Measurements from ENCODE around the gene COL24A1. TPM values are rescaled to one million over a fixed set of nuclear protein-coding genes. Genes with fewer than 3 reads are reported as not detected.

COL24A1 gene
- total and polyA plus RNA-seq, 2 donors from 2014 or later = 0.47 to 0.54 TPM

DNA sequence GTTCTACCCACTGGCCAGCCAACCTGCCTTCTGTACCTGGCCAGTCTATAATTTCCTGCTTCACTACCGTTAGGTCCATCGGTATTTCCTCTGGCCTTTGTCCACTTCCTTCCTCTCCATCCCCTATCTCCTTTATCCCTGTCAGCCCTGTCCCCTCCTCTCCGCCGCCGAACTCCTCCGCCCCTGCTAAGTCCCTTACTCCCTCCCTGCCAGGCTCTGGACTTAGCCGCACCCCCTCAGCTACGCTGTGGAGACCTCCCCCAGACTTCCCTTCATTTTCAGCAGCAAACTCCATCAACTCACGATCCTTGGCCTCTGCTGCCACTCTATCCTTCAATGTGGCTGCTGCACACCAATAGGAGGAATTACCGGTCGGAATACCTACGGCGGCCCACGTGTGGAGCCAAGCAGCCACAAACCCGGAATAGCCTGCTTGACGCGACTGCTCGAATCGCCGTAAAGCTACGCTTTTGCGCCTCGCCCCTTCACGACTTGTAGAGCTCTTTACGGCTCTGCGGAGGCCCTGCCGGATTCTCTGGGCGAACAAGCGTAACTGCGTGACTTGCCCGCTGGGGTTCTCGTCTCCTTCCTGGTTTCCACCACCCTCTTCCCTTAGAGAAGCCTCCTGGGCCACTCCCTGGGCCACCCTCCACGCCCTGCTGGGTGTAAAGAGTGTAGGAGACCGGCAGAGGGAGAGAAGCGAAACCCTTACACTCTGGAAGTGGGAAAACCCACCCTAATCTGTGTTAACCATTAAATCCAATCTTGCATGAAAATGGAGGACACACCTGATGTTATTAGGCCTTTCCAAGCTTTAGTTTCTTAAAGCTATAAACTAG lies 448.4 kb downstream of the COL24A1 start, which contains the start of gene ZNHIT6:
Gene ZNHIT6, minus strand, starts transcription at position 444 of the 839 bp plus-strand sequence. Its CDS starts 149 bp downstream, at position 295.
- Histone ChIP-seq H3K9me3 (ENCODE audit: control insufficient read depth in 2 of 3, insufficient read depth in 1 of 3, low read length in 3 of 3) (no peaks in the 10 kb centered on the region), H3K27me3 (ENCODE audit: control insufficient read depth, insufficient read depth, low read length) (no peaks in the 10 kb centered on the region), H3K27ac (ENCODE audit: low read depth in 2 of 2, low read length in 2 of 2) (peak within 1 kb of the TSS; percentile 83 to 85), H3K9ac (ENCODE audit: low read length in 3 of 3) (peak within 1 kb of the TSS; percentile 50 to 98 (median 93)), H3K4me3 (ENCODE audit: low read length in 3 of 3) (peak within 1 kb of the TSS; percentile 97 to 99 (median 98)), H3K36me3 (ENCODE audit: control insufficient read depth in 2 of 3, insufficient read depth in 3 of 3, low read length in 3 of 3) (peaks cover 0 to 4% (median 0%) of the 10 kb centered on the region in 3 donors), H3K4me1 (ENCODE audit: control insufficient read depth in 2 of 3, insufficient read depth in 2 of 3, low read depth in 1 of 3, low read length in 3 of 3) (peaks cover 2 to 11% (median 10%) of the 10 kb centered on the region in 3 donors)
- peak; percentile 94 to 98 (median 96) for DNase-seq
- TF ChIP-seq, protein P1, sequence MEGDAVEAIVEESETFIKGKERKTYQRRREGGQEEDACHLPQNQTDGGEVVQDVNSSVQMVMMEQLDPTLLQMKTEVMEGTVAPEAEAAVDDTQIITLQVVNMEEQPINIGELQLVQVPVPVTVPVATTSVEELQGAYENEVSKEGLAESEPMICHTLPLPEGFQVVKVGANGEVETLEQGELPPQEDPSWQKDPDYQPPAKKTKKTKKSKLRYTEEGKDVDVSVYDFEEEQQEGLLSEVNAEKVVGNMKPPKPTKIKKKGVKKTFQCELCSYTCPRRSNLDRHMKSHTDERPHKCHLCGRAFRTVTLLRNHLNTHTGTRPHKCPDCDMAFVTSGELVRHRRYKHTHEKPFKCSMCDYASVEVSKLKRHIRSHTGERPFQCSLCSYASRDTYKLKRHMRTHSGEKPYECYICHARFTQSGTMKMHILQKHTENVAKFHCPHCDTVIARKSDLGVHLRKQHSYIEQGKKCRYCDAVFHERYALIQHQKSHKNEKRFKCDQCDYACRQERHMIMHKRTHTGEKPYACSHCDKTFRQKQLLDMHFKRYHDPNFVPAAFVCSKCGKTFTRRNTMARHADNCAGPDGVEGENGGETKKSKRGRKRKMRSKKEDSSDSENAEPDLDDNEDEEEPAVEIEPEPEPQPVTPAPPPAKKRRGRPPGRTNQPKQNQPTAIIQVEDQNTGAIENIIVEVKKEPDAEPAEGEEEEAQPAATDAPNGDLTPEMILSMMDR (IDR thresholded peaks at IDR 0.05; ENCODE audit: borderline replicate concordance, extremely low read depth, insufficient read depth) = no peak
- intact Hi-C loops (cut with DNase I) = no loop called here
- no peak for FAIRE-seq

DNA sequence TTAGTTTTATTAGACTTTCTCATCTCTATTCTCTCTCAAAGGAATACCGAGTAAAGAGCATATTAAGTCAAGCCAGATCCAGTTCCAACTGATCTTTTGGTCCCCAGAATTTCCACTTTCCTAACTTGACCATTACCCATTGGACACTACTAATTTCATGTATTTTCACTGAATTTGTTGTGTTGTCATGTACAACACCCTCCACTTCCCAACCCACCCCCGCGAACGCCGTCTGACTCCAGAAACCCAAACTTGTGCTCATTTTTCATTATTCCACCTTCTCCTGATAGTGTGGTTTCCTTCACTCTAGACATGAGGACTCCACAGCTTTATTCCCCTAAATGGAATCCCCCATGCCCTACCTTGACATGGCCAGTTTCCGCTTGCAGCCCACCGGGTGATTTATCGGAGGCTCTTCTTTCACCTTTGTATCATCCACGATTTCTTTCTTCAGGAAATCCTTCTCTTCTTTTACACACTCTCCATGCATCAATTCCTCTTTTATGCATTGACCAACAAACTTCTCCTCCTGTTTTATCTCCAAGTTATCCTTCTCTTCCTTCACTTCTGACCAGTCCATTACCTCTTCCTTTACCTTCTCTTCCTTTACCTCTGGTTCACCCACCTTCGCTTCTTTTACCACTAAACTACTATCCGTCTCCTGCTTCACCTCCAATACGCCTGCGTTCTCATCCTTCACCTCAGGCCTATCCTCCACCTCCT lies 449.1 kb downstream of the COL24A1 start:
- intact Hi-C loops (cut with DNase I) = no loop called here
- peaks cover 0 to 4% (median 0%) of the 10 kb centered on the region in 3 donors for H3K36me3 ChIP-seq (ENCODE audit: control insufficient read depth in 2 of 3, insufficient read depth in 3 of 3, low read length in 3 of 3)
- peak overlapping the region; percentile 50 to 98 (median 93) for H3K9ac ChIP-seq (ENCODE audit: low read length in 3 of 3)
- no peaks in the 10 kb centered on the region for H3K9me3 ChIP-seq (ENCODE audit: control insufficient read depth in 2 of 3, insufficient read depth in 1 of 3, low read length in 3 of 3)
- DNase-seq (peak in 2 of 5 donors; percentile 21 to 29), FAIRE-seq (no peak)
- peaks cover 2 to 11% (median 10%) of the 10 kb centered on the region in 3 donors for H3K4me1 ChIP-seq (ENCODE audit: control insufficient read depth in 2 of 3, insufficient read depth in 2 of 3, low read depth in 1 of 3, low read length in 3 of 3)
- TF ChIP-seq, protein P1 (IDR thresholded peaks at IDR 0.05; ENCODE audit: borderline replicate concordance, extremely low read depth, insufficient read depth) = no peak
- peak overlapping the region; percentile 97 to 99 (median 98) for H3K4me3 ChIP-seq (ENCODE audit: low read length in 3 of 3)
- H3K27me3 ChIP-seq (ENCODE audit: control insufficient read depth, insufficient read depth, low read length) = no peaks in the 10 kb centered on the region
- peak overlapping the region; percentile 83 to 85 for H3K27ac ChIP-seq (ENCODE audit: low read depth in 2 of 2, low read length in 2 of 2)

DNA sequence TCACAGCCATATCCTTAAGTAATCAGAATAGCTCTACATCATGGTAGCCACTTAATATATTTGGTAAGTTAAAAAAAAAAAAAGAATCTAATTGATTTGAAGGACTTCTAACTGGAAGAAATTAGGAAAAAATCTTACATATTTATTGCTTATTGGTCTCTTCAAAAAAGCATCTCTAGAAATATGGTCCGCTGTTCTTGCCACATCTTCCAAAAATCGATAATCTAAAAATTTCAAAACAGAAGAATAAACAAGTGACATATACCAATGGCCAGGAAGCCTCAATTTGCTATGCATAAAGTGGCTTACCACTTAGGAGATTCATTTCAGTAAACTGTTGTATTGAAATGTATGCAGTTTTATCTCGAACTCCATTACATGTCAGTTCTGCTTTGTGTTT lies 450.6 kb downstream of the COL24A1 start:
- Histone ChIP-seq H3K4me3 (ENCODE audit: low read length in 3 of 3) (no peak overlapping the region), H3K27ac (ENCODE audit: low read depth in 2 of 2, low read length in 2 of 2) (no peak overlapping the region), H3K9ac (ENCODE audit: low read length in 3 of 3) (no peak overlapping the region), H3K27me3 (ENCODE audit: control insufficient read depth, insufficient read depth, low read length) (no peaks in the 10 kb centered on the region), H3K36me3 (ENCODE audit: control insufficient read depth in 2 of 3, insufficient read depth in 3 of 3, low read length in 3 of 3) (peaks cover 0 to 9% (median 0%) of the 10 kb centered on the region in 3 donors), H3K9me3 (ENCODE audit: control insufficient read depth in 2 of 3, insufficient read depth in 1 of 3, low read length in 3 of 3) (no peaks in the 10 kb centered on the region), H3K4me1 (ENCODE audit: control insufficient read depth in 2 of 3, insufficient read depth in 2 of 3, low read depth in 1 of 3, low read length in 3 of 3) (peaks cover 2 to 11% (median 10%) of the 10 kb centered on the region in 3 donors)
- FAIRE-seq (no peak), DNase-seq (no peak)
- TF ChIP-seq, protein P1 (IDR thresholded peaks at IDR 0.05; ENCODE audit: borderline replicate concordance, extremely low read depth, insufficient read depth) = no peak
- intact Hi-C loops (cut with DNase I) = no loop called here
